Measurements from ENCODE around the gene VSIG8.

VSIG8 gene

DNA sequence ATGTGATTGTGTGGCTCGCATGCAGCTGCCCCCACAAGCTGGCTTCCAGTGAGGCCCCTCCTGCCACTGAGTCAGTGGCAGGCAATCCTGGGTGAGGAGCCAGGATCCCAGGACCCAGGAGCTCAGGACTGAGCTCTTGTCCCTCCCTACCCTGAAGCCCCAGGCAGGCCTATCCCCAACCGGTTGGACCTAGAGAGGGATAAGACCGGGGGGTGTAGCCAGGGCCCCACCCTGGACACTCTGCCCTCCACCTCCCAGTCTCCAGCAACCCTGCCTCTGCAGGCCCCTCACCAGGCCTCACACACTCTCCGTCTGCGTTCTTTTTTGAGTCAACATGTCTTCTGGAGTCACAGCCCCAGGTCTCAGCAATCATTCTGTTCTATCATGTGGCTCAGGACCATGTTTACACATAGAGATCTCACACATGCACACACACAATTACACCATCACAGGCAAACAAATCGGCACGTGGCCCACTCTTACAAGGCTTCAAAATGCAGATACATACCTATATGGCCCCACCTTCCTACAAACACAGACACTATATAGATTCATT, 2.6 kb downstream of the VSIG8 start:
- Histone ChIP-seq H3K27ac (replicated peaks) (no peak overlapping the region), H3K27me3 (ENCODE audit: insufficient read depth, poor library complexity, severe bottlenecking) (peaks cover 7% of the 10 kb centered on the region)
- no peak for DNase-seq (ENCODE audit: low read depth in 1 of 2, low spot score in 1 of 2)

DNA sequence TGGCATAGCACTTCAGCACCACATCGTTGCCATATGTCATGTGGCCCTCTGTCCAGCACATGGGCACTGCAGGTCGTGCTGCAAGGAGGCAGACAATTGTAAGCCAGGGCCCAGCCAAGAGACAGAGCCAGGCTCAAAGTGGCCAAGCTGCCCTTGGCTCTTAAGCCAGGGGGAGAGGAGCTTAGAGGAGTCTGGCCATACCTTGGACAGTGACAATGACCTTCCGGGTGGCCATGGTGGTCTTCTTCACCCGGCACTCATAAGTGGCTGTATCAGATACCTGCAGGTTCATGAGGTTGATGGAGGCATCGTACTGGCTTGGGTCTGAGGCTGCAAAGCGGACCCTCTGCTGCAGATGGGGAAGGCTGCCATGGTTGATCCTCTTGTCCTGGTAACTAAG, 4.6 kb downstream of the VSIG8 start:
- H3K4me3 ChIP-seq (replicated peaks; ENCODE audit: insufficient read depth, low read length) = no peak overlapping the region
- peaks cover 16% of the 10 kb centered on the region for H3K27me3 ChIP-seq (ENCODE audit: insufficient read depth, poor library complexity, severe bottlenecking)
- no peak overlapping the region for H3K27ac ChIP-seq (replicated peaks)
- no peak for DNase-seq (ENCODE audit: low read depth in 1 of 2, low spot score in 1 of 2)
- TF ChIP-seq, protein P1, sequence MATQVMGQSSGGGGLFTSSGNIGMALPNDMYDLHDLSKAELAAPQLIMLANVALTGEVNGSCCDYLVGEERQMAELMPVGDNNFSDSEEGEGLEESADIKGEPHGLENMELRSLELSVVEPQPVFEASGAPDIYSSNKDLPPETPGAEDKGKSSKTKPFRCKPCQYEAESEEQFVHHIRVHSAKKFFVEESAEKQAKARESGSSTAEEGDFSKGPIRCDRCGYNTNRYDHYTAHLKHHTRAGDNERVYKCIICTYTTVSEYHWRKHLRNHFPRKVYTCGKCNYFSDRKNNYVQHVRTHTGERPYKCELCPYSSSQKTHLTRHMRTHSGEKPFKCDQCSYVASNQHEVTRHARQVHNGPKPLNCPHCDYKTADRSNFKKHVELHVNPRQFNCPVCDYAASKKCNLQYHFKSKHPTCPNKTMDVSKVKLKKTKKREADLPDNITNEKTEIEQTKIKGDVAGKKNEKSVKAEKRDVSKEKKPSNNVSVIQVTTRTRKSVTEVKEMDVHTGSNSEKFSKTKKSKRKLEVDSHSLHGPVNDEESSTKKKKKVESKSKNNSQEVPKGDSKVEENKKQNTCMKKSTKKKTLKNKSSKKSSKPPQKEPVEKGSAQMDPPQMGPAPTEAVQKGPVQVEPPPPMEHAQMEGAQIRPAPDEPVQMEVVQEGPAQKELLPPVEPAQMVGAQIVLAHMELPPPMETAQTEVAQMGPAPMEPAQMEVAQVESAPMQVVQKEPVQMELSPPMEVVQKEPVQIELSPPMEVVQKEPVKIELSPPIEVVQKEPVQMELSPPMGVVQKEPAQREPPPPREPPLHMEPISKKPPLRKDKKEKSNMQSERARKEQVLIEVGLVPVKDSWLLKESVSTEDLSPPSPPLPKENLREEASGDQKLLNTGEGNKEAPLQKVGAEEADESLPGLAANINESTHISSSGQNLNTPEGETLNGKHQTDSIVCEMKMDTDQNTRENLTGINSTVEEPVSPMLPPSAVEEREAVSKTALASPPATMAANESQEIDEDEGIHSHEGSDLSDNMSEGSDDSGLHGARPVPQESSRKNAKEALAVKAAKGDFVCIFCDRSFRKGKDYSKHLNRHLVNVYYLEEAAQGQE (IDR thresholded peaks at IDR 0.05; ENCODE audit: insufficient replicate concordance, low read depth) = peak; percentile 57
- TF ChIP-seq SPI1 (IDR thresholded peaks at IDR 0.05; ENCODE audit: borderline replicate concordance, low read depth) = no peak
- TF ChIP-seq, protein P2, sequence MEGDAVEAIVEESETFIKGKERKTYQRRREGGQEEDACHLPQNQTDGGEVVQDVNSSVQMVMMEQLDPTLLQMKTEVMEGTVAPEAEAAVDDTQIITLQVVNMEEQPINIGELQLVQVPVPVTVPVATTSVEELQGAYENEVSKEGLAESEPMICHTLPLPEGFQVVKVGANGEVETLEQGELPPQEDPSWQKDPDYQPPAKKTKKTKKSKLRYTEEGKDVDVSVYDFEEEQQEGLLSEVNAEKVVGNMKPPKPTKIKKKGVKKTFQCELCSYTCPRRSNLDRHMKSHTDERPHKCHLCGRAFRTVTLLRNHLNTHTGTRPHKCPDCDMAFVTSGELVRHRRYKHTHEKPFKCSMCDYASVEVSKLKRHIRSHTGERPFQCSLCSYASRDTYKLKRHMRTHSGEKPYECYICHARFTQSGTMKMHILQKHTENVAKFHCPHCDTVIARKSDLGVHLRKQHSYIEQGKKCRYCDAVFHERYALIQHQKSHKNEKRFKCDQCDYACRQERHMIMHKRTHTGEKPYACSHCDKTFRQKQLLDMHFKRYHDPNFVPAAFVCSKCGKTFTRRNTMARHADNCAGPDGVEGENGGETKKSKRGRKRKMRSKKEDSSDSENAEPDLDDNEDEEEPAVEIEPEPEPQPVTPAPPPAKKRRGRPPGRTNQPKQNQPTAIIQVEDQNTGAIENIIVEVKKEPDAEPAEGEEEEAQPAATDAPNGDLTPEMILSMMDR (IDR thresholded peaks at IDR 0.05; ENCODE audit: insufficient read depth, low read length) = no peak

More for the DNA sequence above, 2.6 kb downstream of the VSIG8 start:
- TF ChIP-seq, protein P1 (IDR thresholded peaks at IDR 0.05; ENCODE audit: insufficient replicate concordance, low read depth) = no peak
- TF ChIP-seq GABPA (IDR thresholded peaks at IDR 0.05; ENCODE audit: low read depth) (no peak), POLR2AphosphoS5 (IDR thresholded peaks at IDR 0.05; ENCODE audit: low read depth) (no peak)
- no peak overlapping the region for H3K4me3 ChIP-seq (replicated peaks; ENCODE audit: insufficient read depth, low read length)

DNA sequence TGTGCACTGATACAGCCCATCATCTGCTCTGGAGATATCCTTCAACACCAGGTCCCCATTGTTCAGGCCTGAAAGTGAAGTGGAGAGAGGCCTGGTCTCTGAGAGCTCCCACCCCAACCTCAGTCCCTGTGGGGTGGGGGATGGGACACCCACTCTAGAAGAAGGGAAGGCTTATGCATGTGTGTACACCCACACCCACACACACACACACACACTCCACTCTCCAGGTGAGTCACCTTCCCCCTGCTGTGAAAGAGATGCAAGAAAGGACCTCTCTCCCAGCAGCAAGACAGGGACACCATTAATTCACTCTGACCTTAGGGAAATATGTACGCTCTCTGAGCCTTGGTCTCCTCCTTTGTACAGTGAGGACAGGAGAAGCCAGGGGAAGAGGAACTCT, 5.9 kb downstream of the VSIG8 start:
- TF ChIP-seq POLR2AphosphoS5 (IDR thresholded peaks at IDR 0.05; ENCODE audit: low read depth) = no peak
- no peak for TF ChIP-seq SPI1 (IDR thresholded peaks at IDR 0.05; ENCODE audit: borderline replicate concordance, low read depth)
- TF ChIP-seq GABPA (IDR thresholded peaks at IDR 0.05; ENCODE audit: low read depth) = no peak
- TF ChIP-seq, protein P2 (IDR thresholded peaks at IDR 0.05; ENCODE audit: insufficient read depth, low read length) = no peak
- TF ChIP-seq, protein P1 (IDR thresholded peaks at IDR 0.05; ENCODE audit: insufficient replicate concordance, low read depth) = no peak
- Histone ChIP-seq H3K27me3 (ENCODE audit: insufficient read depth, poor library complexity, severe bottlenecking) (peaks cover 16% of the 10 kb centered on the region), H3K4me3 (replicated peaks; ENCODE audit: insufficient read depth, low read length) (no peak overlapping the region), H3K27ac (replicated peaks) (no peak overlapping the region)
- no peak for DNase-seq (ENCODE audit: low read depth in 1 of 2, low spot score in 1 of 2)
